Measurements from ENCODE around the gene STAT1. TPM values are rescaled to one million over a fixed set of nuclear protein-coding genes. Genes with fewer than 3 reads are reported as not detected.

The STAT1 gene
- total RNA-seq, 4 donors from 2014 or later, result 23.2 to 67.8 (median 52.2) TPM

DNA sequence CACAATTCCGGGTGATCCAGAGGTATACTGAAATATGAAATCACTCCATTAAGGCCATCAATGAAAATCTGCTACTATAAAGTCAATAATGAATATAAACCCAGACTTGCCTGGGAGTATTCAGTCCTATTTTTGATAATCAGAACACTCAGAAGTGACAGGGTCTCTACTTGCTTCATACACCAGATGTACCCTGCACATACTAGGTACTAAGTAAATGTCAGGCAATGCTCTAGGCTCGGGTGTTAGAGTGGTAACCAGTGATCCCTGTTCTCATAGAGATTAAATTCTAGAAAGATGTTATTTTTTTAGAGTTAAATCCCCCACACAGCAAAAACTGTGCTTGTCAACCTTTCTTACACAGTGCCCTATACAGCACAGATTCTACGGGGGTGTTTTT lies 12.3 kb downstream of the STAT1 start:
- intact Hi-C loops (cut with DNase I; ENCODE audit: low total_unique reads) (no loop called here), in situ Hi-C loops (cut with MboI; ENCODE audit: low pct_ligation_motif_present in 1 of 4, low pct_unique_long_range_greater_than_20kb in 1 of 4, low sequenced_read_pairs in 3 of 4) (loop anchor here in 1 of 4 donors (25.0 kb wide), 1 partner anchor 114 kb away; the partner anchor contains the start of gene GLS)
- no peaks in the 10 kb centered on the region for H3K27me3 ChIP-seq
- H3K4me3 ChIP-seq, result no peak overlapping the region
- H3K9me3 ChIP-seq, result no peaks in the 10 kb centered on the region
- peaks cover 0 to 88% (median 32%) of the 10 kb centered on the region in 4 donors for H3K36me3 ChIP-seq
- TF ChIP-seq CTCF (IDR thresholded peaks at IDR 0.05), result no peak
- TF ChIP-seq POLR2AphosphoS5 (IDR thresholded peaks at IDR 0.05), result no peak
- no peak for TF ChIP-seq EP300 (IDR thresholded peaks at IDR 0.05; ENCODE audit: low read depth)
- no peak for TF ChIP-seq POLR2A (IDR thresholded peaks at IDR 0.05)
- no peak for DNase-seq
- 89 to 100% methylated on average over 2 to 3 of the region's 3 CpGs for WGBS, 2 donors (ENCODE audit: low coverage in 1 of 2)
- H3K4me1 ChIP-seq, result peaks cover 0 to 7% (median 2%) of the 10 kb centered on the region in 4 donors
- H3K27ac ChIP-seq, result no peak overlapping the region

DNA sequence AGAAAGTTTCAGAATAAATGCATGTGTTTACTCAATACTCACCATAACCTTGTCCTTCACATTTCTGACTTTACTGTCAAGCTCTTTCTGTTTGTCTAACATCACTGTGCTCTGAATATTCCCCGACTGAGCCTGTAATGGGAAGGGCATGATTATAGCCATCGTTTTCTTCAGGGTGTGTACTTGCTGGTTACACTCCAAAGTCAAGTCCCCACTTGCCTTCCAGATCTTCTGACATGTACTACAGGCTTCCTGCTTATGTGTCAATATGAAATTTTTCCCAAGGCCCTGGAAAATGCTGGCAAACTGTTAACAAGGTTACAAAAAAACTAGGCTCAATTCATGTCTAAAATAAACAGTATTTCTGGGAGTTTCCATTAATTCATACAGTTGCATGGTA lies 12.9 kb downstream of the STAT1 start:
- intact Hi-C loops (cut with DNase I; ENCODE audit: low total_unique reads) (no loop called here), in situ Hi-C loops (cut with MboI; ENCODE audit: low pct_ligation_motif_present in 1 of 4, low pct_unique_long_range_greater_than_20kb in 1 of 4, low sequenced_read_pairs in 3 of 4) (loop anchor here in 1 of 4 donors (25.0 kb wide), 1 partner anchor 114 kb away; the partner anchor contains the start of gene GLS)
- no peak overlapping the region for H3K27ac ChIP-seq
- H3K9me3 ChIP-seq, result no peaks in the 10 kb centered on the region
- TF ChIP-seq CTCF (IDR thresholded peaks at IDR 0.05), result no peak
- TF ChIP-seq POLR2AphosphoS5 (IDR thresholded peaks at IDR 0.05), result no peak
- TF ChIP-seq POLR2A (IDR thresholded peaks at IDR 0.05), result no peak
- TF ChIP-seq EP300 (IDR thresholded peaks at IDR 0.05; ENCODE audit: low read depth), result no peak
- H3K4me3 ChIP-seq, result no peak overlapping the region
- H3K27me3 ChIP-seq, result no peaks in the 10 kb centered on the region
- DNase-seq, result no peak
- WGBS, 2 donors (ENCODE audit: low coverage in 1 of 2), result 49 to 59% methylated on average over 2 of the region's 2 CpGs
- peaks cover 0 to 7% (median 2%) of the 10 kb centered on the region in 4 donors for H3K4me1 ChIP-seq
- peaks cover 0 to 92% (median 31%) of the 10 kb centered on the region in 4 donors for H3K36me3 ChIP-seq

GRCh38 chr2:190999949-191000665 lies 13.9 kb downstream of the STAT1 start:
- no peak for DNase-seq
- Histone ChIP-seq H3K27ac (no peak overlapping the region), H3K27me3 (no peaks in the 10 kb centered on the region), H3K4me1 (peaks cover 0 to 7% (median 2%) of the 10 kb centered on the region in 4 donors), H3K36me3 (peaks cover 0 to 93% (median 32%) of the 10 kb centered on the region in 4 donors), H3K4me3 (no peak overlapping the region), H3K9me3 (no peaks in the 10 kb centered on the region)
- 84 to 91% methylated on average over 6 to 9 of the region's 9 CpGs for WGBS, 2 donors (ENCODE audit: low coverage in 1 of 2)
- intact Hi-C loops (cut with DNase I; ENCODE audit: low total_unique reads), result no loop called here
- no peak for TF ChIP-seq POLR2AphosphoS5 (IDR thresholded peaks at IDR 0.05)
- in situ Hi-C loops (cut with MboI; ENCODE audit: low pct_ligation_motif_present in 1 of 4, low pct_unique_long_range_greater_than_20kb in 1 of 4, low sequenced_read_pairs in 3 of 4), result loop anchor here in 1 of 4 donors (25.0 kb wide), 1 partner anchor 113 kb away; the partner anchor contains the start of gene GLS

GRCh38 chr2:190999058-190999457 lies 14.9 kb downstream of the STAT1 start:
- intact Hi-C loops (cut with DNase I; ENCODE audit: low total_unique reads), result no loop called here
- H3K4me3 ChIP-seq, result no peak overlapping the region
- TF ChIP-seq EP300 (IDR thresholded peaks at IDR 0.05; ENCODE audit: low read depth) (no peak), POLR2AphosphoS5 (IDR thresholded peaks at IDR 0.05) (no peak), CTCF (IDR thresholded peaks at IDR 0.05) (no peak), POLR2A (IDR thresholded peaks at IDR 0.05) (no peak)
- no peak overlapping the region for H3K27ac ChIP-seq
- no peaks in the 10 kb centered on the region for H3K27me3 ChIP-seq
- peaks cover 0 to 94% (median 32%) of the 10 kb centered on the region in 4 donors for H3K36me3 ChIP-seq
- 83 to 91% methylated on average over 4 to 7 of the region's 7 CpGs for WGBS, 2 donors (ENCODE audit: low coverage in 1 of 2)
- in situ Hi-C loops (cut with MboI; ENCODE audit: low pct_ligation_motif_present in 1 of 4, low pct_unique_long_range_greater_than_20kb in 1 of 4, low sequenced_read_pairs in 3 of 4), result no loop called here
- H3K9me3 ChIP-seq, result no peaks in the 10 kb centered on the region
- peaks cover 0 to 7% (median 2%) of the 10 kb centered on the region in 4 donors for H3K4me1 ChIP-seq
- no peak for DNase-seq
